ENCODE results near the gene TTC28.

DNA sequence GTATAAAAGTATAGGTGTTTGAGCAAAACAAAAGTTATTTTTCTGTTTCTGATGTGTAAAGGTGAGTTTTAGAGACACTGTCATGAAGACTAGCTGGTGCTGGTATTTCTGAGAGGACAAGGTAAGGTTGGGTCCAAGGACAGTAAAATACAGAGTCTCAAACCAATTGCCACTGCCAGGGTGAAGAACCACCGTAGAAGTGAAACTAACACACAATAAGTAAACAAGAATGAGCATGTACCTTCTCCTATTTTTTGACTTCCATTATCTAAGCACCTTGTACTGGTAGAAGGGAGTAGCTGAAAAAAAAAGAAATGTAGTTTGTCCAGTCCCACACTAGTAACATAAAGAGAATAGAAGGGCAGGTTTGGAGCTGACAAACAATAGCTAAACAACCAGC lies 117.3 kb downstream of the TTC28 start:
- TF ChIP-seq SRF (IDR thresholded peaks at IDR 0.05; ENCODE audit: low read depth) (no peak), ZFX (IDR thresholded peaks at IDR 0.05) (no peak), SIN3A (IDR thresholded peaks at IDR 0.05; ENCODE audit: low read depth) (no peak), MAX (IDR thresholded peaks at IDR 0.05) (no peak), POLR2AphosphoS5 (IDR thresholded peaks at IDR 0.05; ENCODE audit: low read depth, low read length) (no peak)
- TF ChIP-seq, protein P1, sequence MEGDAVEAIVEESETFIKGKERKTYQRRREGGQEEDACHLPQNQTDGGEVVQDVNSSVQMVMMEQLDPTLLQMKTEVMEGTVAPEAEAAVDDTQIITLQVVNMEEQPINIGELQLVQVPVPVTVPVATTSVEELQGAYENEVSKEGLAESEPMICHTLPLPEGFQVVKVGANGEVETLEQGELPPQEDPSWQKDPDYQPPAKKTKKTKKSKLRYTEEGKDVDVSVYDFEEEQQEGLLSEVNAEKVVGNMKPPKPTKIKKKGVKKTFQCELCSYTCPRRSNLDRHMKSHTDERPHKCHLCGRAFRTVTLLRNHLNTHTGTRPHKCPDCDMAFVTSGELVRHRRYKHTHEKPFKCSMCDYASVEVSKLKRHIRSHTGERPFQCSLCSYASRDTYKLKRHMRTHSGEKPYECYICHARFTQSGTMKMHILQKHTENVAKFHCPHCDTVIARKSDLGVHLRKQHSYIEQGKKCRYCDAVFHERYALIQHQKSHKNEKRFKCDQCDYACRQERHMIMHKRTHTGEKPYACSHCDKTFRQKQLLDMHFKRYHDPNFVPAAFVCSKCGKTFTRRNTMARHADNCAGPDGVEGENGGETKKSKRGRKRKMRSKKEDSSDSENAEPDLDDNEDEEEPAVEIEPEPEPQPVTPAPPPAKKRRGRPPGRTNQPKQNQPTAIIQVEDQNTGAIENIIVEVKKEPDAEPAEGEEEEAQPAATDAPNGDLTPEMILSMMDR (IDR thresholded peaks at IDR 0.05 in 2 of 3, conservative IDR thresholded peaks at IDR 0.05 in 1 of 3; ENCODE audit: borderline replicate concordance in 1 of 3, insufficient read depth in 1 of 3, low read depth in 2 of 3, low read length in 2 of 3): no peak
